Skeletal muscle cell (primary cell): ENCODE data around the gene KDM4C.

Source experiments
- DNase-seq: peaks from one replicate; pipeline ENCODE4 v3.0.0-alpha.2; 2010; ENCODE audit warnings: low read depth
- H3K4me3 ChIP-seq: 2 replicates; pipeline ENCODE4 v1.5.1; 2011; ENCODE audit warnings: low read depth, mild to moderate bottlenecking, control low read depth, low read length, moderate library complexity

The KDM4C gene

DNA sequence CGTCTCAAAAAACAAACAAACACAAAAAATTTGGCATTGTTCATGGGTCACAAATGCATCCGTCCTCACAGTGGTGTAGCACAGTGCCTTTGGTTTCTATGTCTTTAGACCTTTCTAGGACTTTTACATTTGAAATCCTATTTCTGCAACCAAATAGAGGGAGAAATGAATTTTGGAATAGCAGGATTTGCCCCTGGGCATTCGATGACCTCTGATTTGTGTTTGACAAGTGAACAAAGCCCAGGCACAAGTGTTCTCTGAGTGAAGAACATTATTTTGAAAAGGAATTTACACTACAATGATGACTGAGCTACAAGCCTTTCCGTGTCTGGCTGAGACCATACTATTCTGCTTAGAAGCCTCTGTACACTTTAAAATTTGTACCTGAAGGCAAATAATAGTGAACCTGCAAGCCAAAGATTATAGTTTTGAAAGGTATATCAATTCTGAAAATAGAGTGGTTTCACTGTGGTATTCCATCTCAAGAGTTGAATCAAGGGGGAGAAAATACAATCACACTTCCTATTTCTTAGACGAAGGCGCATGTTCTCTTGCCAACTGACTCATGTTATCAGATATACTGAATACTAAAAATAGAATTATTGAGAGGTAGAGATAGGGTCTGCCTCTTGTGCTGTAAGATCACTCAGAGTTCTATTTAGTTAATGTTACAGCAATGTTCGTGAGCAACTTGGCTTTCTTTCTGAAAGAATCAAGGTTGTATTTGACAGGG, 297.6 kb downstream of the KDM4C start:
- no peak for DNase-seq
- no peak overlapping the region for H3K4me3 ChIP-seq

DNA sequence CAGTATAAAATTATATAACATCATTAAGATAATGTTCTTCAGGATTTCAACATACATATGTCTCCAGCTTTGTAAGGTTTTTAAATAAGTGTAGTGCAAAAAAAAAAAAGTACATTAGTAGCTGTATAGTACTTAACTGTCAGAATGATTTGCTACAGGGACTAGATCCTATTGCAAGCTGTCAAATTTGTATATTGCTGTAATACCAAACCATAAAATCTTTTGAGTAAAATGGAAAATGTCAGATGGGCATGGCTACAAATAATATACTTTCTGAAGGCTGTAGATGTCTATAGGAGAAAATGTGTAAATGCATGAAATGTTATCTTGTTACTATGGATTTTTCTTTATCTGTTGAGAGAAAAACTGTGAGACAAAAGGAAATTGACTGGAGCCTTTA, 298.5 kb downstream of the KDM4C start:
- no peak for DNase-seq
- no peak overlapping the region for H3K4me3 ChIP-seq

GRCh38 chr9:7058473-7058872, 300.7 kb downstream of the KDM4C start:
- DNase-seq, result no peak
- H3K4me3 ChIP-seq, result no peak overlapping the region

DNA sequence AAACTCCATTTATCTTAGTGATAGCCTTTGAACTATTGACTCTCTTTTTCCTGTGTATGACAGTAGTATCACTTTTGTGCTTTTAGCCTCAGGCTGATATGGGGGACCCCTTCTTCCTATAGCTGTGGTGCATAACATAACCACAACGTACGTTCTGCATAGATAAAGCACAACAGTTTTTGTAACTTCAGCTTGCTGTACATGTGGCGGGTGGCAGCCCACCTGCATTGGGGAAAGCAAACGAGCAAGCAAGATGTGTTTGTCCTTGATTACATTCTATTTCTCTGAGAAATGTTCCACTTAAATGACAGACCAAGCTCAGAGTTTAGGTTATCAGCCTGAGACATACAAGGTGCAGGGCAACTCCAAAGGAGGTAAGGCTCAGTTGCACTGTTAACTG, 309.4 kb downstream of the KDM4C start:
- no peak overlapping the region for H3K4me3 ChIP-seq

DNA sequence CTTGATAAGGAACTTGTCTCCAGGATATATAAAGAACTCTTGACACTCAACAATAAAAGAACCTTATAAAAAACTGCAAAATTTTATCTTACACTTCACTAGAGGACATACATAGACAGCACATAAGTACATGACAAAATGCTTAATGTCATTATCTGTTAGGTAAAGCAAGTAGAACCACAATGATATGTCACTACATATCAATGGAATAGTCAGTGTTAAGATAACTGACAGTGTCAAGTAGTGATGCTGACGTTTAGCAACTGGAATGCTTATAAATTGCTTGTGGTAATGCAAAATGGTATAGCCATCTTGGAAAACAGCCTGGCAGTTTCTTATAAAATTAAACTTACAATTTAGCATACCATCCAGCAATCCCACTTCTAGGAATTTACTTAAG, 314.1 kb downstream of the KDM4C start:
- H3K4me3 ChIP-seq, result no peak overlapping the region
- DNase-seq, result no peak

More for the DNA sequence above, 309.4 kb downstream of the KDM4C start:
- DNase-seq, result no peak

GRCh38 chr9:7073706-7074105, 315.9 kb downstream of the KDM4C start:
- DNase-seq, result no peak
- H3K4me3 ChIP-seq, result no peak overlapping the region

- DNase-seq, result no peak
- H3K4me3 ChIP-seq, result no peak overlapping the region
These were observed 317.4 kb downstream of the KDM4C start for GRCh38 chr9:7075154-7075553.

DNA sequence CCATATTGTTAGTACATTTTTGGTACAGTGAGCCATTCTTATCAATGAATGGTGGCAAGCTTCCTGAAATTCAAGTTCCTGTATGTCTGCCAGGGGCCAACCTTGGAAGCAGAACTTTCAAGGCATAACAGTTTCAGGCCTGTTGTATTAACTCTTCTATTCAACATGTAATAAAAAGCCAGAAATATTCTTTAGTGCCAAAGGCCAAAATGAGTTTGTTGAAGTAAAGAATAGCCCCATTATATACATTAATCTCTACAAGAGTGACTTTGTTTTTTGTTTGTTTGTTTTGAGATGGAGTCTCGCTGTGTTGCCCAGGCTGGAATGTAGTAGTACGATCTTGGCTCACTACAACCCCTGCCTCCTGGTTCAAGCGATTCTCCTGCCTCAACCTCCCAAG, 321.3 kb downstream of the KDM4C start:
- no peak overlapping the region for H3K4me3 ChIP-seq
- no peak for DNase-seq

GRCh38 chr9:7081065-7081600, 323.4 kb downstream of the KDM4C start:
- DNase-seq, result no peak
- H3K4me3 ChIP-seq, result no peak overlapping the region

DNA sequence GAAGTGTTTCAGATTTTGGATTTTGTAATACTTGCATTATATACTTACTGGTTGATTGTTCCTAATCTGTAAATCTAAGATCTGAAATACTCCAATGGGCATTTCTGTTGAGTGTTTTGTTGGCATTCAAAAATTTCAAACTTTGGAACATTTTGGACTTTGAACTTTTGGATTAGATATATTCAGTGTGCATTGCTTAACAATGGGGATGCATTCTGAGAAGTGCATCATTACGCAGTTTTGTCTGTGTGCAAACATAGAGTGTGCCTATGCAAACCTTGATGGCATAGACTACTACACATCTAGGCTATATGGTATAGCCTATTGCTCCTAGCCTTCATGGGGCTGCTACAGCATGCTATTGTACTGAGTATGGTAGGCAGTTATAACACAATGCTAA, 325.4 kb downstream of the KDM4C start:
- DNase-seq, result no peak
- no peak overlapping the region for H3K4me3 ChIP-seq

DNA sequence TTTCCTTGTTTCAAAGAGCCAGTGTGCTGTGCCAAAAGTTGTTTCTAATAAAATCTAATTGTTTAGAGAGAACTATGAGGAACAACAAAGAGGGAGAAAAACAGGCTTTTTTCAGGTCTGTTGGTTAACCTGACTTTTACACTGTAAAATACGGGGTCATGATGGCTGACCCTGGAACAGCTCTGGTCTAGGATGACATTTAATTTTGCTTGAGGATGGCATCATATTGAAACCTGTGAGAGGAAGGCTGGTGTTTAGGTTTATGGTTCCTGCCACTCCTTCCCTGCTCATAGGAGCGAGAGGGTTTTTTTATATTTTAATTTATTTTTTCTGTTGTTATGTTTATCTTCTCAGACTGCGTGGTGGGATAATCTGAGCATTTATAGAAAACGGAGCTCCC, 327.6 kb downstream of the KDM4C start:
- H3K4me3 ChIP-seq, result no peak overlapping the region
- no peak for DNase-seq

DNA sequence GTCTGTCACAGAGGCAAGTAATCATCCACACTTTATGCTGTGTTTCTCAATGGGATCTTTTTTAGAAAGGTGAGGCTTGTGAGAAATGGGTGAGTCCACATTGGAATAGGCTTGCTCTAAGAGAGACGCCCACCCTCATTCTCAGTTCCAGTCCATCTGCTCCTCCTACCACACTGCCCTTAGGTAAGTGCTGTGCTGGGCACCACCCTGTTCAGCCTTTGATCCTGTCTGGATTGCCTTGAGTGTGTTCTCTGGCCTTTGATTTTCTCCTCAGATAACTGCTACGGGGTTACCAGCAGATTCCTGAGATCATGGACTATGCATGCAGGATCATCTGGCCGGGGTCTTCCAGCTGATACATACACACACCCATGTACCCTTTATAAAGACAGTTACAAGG, 328.6 kb downstream of the KDM4C start:
- H3K4me3 ChIP-seq, result no peak overlapping the region
- DNase-seq, result no peak

DNA sequence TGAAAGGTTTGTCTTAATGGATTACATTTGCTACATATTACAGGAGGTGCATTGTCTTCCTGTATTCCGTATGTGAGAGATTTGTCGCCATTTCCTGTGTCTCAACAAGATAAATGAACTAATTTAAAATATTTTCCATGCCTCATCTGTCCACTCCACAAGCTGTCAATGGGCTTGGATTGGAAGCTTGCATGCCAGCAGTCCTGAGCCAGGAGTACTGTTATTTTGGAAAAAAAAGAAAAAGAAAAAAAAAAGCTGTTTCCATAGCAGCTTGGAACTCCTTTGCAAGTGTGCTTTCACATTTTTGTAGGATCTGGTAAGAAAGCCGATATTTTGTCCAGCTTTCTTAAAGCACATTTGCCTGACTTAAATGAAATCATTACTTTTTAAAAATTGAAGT, 330.8 kb downstream of the KDM4C start:
- DNase-seq, result no peak
- H3K4me3 ChIP-seq, result no peak overlapping the region

DNA sequence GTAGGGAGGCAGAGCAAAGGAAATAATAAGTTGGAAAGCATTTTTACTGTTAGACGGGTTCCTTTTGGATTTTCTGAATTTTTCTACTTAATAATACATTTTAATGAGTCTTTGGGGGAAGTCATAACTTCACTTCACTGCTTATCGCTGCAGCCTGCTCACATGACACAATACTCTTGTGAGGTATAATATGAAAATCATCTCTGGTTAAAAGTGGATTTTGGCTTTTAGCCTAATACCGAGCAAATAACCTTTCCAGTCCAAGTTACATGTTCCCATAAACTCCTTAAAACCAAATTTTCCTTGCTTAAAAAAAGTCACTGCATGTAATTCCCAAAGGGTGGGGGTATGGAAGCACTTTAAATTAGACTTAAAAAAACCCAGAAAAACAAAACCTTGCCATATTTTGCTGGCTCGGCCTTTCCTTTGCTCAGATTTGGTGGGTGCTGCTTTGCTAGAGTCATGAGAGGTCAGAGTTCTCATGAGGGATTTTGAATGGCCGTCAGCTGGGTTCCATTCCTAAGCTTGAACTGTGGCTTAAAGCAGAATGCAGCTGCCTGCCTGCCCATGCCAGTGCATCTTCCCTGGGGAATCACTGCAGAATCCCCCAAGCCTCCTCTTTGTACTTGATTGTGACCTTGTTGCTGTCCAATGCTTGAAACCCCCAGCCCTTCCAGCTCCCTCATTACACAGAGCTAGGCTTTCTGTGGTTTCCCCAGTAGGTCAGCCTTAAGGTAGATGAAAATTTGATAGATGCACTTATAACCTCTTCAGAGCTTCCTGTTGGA, 331.8 kb downstream of the KDM4C start:
- H3K4me3 ChIP-seq, result no peak overlapping the region
- DNase-seq, result no peak

DNA sequence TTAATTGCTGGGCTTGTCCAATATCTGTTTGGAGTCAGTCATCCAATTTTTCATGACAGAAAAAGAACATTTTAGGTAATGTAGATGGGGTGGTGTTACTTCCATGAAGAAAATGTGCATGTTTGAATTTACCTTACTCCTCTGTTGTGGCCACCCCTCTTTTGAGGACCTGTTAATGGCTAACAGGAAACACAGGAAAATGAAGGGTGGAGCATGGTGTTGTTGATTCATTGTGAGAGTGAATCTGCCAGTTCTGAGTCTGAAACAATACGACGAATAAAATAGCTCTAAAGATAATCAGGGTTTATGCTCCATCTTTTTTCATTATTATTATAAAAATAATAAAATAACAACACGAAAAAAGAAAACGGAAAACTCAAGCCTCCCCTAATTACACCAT, 335.3 kb downstream of the KDM4C start:
- no peak for DNase-seq
- no peak overlapping the region for H3K4me3 ChIP-seq

DNA sequence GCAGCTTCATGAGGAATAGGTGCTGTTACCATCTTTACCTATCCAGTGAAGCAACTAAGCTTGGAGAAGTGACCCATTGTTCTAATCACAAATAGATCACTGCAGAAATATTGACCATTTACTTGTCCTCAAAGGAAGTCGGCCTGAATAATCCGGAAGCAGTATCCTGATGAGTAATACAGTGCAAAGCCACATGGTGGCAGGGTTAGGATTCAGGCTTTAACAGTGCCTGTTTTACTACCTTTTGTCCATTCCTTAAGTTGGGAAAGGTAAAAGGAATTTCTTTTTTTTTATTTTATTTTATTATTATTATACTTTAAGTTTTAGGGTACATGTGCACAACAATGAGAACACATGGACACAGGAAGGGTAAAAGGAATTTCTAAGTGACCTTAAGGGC, 336.3 kb downstream of the KDM4C start:
- H3K4me3 ChIP-seq, result no peak overlapping the region
- DNase-seq, result no peak

DNA sequence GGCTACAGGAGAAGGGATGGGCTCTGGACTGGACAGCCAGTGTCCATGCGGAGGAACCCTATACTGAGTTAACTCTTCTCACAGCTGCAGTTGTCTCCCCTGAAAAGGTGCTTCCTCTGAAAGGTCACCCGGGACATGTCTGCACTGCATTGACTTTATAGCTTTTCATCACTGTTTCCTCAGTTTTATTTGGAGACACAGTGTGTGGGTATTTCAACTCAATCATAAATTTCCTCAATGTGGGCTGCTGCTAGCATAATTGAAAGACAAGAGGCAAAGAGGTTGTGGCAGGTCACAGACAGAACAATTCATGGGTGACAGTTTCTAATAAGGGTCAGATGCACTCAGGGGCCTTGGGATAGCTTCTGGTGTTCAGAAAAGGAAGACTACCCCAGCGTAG, 336.8 kb downstream of the KDM4C start:
- H3K4me3 ChIP-seq, result no peak overlapping the region
- no peak for DNase-seq

DNA sequence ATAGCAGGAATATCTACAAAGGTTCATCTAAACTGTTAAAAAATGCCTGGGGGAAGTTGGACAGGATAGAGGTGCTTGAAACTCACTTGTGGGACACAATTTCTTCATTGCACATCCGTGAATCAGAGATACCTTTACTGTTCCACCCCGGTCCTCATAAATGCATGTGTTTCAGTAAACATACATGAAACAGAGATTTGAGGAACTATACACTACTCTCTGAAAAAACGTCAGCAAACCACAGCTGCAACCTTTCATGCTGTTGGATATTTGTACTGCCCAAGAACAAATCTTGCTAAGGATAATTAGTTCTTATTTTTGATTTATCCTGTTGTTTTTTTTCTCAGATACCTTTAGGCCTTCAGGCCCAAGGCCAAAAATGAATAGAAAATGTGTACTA, 337.3 kb downstream of the KDM4C start:
- DNase-seq, result no peak
- no peak overlapping the region for H3K4me3 ChIP-seq

DNA sequence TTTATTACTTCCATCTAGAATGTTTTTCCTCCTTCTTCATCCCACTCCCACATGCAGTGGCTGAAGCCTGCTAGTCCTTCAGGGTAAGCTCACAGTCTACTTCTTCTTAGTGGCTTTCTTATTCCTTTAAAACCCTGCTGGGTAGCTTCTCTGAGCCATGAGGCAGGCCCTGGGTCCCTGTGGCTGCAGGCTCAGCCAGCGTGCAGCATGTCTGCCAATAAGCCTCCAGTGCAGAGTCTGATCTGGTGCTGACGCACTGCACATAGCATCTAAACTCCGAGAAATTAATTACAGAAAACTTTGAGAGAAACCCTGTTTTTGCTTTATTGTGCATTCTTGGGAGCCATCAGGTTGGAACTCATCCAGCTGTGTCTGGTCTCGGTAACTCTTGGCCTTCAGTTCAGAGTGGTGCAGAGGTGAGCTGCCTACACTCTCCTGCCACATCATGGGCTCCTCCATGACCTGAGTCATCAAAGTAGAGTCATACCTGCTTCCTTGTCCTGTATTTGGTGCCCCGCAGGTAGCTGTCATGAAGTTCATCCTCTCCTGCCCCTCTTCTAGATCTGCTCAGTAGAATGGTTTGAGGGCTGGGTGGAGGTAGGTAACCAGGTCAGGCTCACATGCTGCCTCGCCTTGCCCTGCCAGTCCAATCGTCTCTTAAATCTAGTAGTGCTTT, 339.4 kb downstream of the KDM4C start:
- no peak for DNase-seq

More for the DNA sequence above, 339.4 kb downstream of the KDM4C start:
- H3K4me3 ChIP-seq, result no peak overlapping the region
